ENCODE measurements around the gene IL17RA. TPM values are rescaled to one million over a fixed set of nuclear protein-coding genes. Genes with fewer than 3 reads are reported as not detected.

IL17RA gene
- total and polyA plus RNA-seq, 2 of the 4 experiments (the other 2 are of a cell fraction), result 5.2 to 15.3 TPM

DNA sequence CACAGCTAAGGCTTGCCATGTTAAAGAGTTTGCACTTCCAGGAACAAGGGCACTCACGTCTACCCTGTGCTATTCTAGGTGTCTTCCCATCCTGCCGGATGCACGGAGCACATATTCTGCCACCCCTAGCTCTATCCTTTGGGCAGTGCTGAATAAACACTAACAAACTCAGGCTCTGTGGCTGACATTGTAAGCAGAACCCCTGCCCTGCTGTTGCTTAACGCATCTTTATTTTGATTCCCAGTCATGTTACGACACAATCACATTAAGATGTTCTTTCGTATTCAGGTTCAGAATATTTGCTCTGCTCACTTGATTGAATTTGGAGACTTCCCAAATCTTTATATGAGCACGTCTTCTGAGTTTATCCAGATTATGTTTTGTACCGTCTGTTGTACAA lies 77.9 kb downstream of the IL17RA start:
- Histone ChIP-seq H2AK5ac (ENCODE audit: low read depth, low read length) (no peak overlapping the region), H3K4me3 (ENCODE audit: insufficient read depth, low read depth, low read length) (no peak overlapping the region), H3K4me2 (ENCODE audit: low read depth, low read length) (no peak overlapping the region), H3K79me1 (ENCODE audit: low read depth in 1 of 2, low read length in 2 of 2) (peaks cover 2 to 14% of the 10 kb centered on the region in 2 experiments; a peak in 2 of 4 replicates), H2BK120ac (ENCODE audit: low read depth, low read length) (no peak overlapping the region), H4K5ac (ENCODE audit: low read depth, low read length) (no peak overlapping the region), H3K9me1 (ENCODE audit: insufficient read depth, low read length) (no peaks in the 10 kb centered on the region), H3K27me3 (ENCODE audit: control insufficient read depth, insufficient read depth, low read length) (peaks cover 2% of the 10 kb centered on the region; the same call in 1 of the 2 replicates), H2BK5ac (ENCODE audit: low read depth, low read length, poor library complexity, severe bottlenecking) (no peak overlapping the region), H3K9me3 (ENCODE audit: control insufficient read depth, insufficient read depth, low read length) (no peaks in the 10 kb centered on the region), H4K8ac (ENCODE audit: low read depth in 2 of 2, low read length in 2 of 2) (no peak overlapping the region), H3K27ac (ENCODE audit: insufficient read depth, low read length) (no peak overlapping the region), H2BK20ac (ENCODE audit: low read depth, low read length) (no peak overlapping the region), H3K56ac (ENCODE audit: extremely low read depth, insufficient read depth, low read length) (no peak overlapping the region), H2AK9ac (replicated peaks; ENCODE audit: low read depth, low read length, poor library complexity) (no peak overlapping the region), H3K18ac (ENCODE audit: low read depth, low read length) (no peak overlapping the region), H4K91ac (ENCODE audit: insufficient read depth, low read depth, low read length) (no peak overlapping the region), H3K23ac (ENCODE audit: low read depth, low read length) (no peak overlapping the region), H3K14ac (replicated peaks; ENCODE audit: low read depth, low read length) (no peak overlapping the region), H3K4ac (ENCODE audit: low read depth, low read length) (no peak overlapping the region), H4K20me1 (ENCODE audit: insufficient read depth, low read length) (no peaks in the 10 kb centered on the region), H2BK15ac (ENCODE audit: low read depth, low read length) (no peak overlapping the region), H3K4me1 (ENCODE audit: control insufficient read depth, insufficient read depth, low read length) (peaks cover 3% of the 10 kb centered on the region; the same call in 1 of the 2 replicates), H3K9ac (ENCODE audit: low read depth, low read length) (no peak overlapping the region), H2AFZ (replicated peaks; ENCODE audit: low read length, poor library complexity) (no peak overlapping the region), H3K36me3 (ENCODE audit: control insufficient read depth, insufficient read depth, low read length) (no peaks in the 10 kb centered on the region)
- ATAC-seq (ENCODE audit: low read depth) (no peak), DNase-seq (no peak)
- TF ChIP-seq, protein P1, sequence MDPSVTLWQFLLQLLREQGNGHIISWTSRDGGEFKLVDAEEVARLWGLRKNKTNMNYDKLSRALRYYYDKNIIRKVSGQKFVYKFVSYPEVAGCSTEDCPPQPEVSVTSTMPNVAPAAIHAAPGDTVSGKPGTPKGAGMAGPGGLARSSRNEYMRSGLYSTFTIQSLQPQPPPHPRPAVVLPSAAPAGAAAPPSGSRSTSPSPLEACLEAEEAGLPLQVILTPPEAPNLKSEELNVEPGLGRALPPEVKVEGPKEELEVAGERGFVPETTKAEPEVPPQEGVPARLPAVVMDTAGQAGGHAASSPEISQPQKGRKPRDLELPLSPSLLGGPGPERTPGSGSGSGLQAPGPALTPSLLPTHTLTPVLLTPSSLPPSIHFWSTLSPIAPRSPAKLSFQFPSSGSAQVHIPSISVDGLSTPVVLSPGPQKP (IDR thresholded peaks at IDR 0.05; ENCODE audit: borderline replicate concordance, low read depth, low read length), result no peak
- TF ChIP-seq RCOR1 (IDR thresholded peaks at IDR 0.05; ENCODE audit: insufficient replicate concordance, low read length) (no peak), SMC3 (IDR thresholded peaks at IDR 0.05; ENCODE audit: low read depth, low read length) (no peak), CHD1 (IDR thresholded peaks at IDR 0.05; ENCODE audit: low read depth, low read length) (no peak), POLR2A (IDR thresholded peaks at IDR 0.05; ENCODE audit: low read depth, low read length) (no peak), FOS (IDR thresholded peaks at IDR 0.05; ENCODE audit: low read depth, low read length) (no peak), NFE2L2 (IDR thresholded peaks at IDR 0.05; ENCODE audit: low read depth, low read length) (no peak)
- intact Hi-C loops (cut with micrococcal nuclease) (no loop called here), in situ Hi-C loops (cut with MboI; ENCODE audit: low sequenced_read_pairs) (no loop called here), dilution Hi-C loops (cut with HindIII; ENCODE audit: low sequenced_read_pairs, unreplicated experiment) (no loop called here)
- 76% methylated on average over 3 of the region's 8 CpGs; no CpG with 5 or more reads in 1 of the 2 experiments for WGBS, 2 experiments (ENCODE audit: extremely low coverage in 2 of 2, insufficient read length in 1 of 2)
- CTCF ChIA-PET, result interaction anchor here (4.0 kb wide), 1 partner anchor 9 kb away, joined by 19 read pairs; no protein-coding TSS in a partner anchor
- POLR2A ChIA-PET (ENCODE audit: unreplicated experiment), result no interaction called here
- BruUV-seq (replicated peaks), result no TSS peak
